GM10248 (cell line): ENCODE data around the gene F13A1.

Experiments
- CTCF ChIA-PET: fragments of 300-600 bp; sonication (Branson Sonifier 250); formaldehyde crosslinking; extraction: SDS; loops from one replicate; lab custom pipeline; 2021; ENCODE audit warnings: antibody characterized with exemption; lab: Yijun Ruan, JAX
- POLR2A ChIA-PET: fragments of 350-650 bp; sonication (Branson Sonifier 250); formaldehyde crosslinking; extraction: SDS; loops from one replicate; lab custom pipeline; 2020; ENCODE audit warnings: antibody characterized with exemption; lab: Yijun Ruan, JAX
- DNase-seq: peaks from one replicate; pipeline ENCODE4 v3.0.0; 2012; ENCODE audit errors: extremely low spot score
- CTCF ChIP-seq: IDR thresholded peaks from 2 replicates; pipeline ENCODE4 v1.5.1; 2012; ENCODE audit warnings: mild to moderate bottlenecking, low read depth; ENCODE audit errors: extremely low read depth, missing control alignments, control extremely low read depth

F13A1 gene

DNA sequence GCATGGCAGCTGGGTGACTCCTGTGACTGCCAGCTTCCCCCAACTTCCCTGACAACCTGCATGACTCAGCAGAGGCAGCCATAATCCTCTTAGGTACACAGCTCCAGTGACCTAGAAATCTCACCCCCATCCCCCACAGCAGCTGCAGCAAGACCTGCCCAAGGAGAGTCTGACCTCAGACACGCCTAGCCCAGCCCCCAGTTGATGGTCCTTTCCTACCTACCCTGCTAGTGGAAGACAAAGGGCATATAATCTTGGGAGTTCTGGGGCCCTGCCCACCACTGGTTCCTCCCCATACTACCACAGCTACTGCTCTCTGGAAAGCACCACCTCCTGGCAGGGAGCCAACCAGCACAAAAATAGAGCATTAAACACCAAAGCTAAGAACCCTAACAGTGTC lies 90.2 kb downstream of the F13A1 start:
- POLR2A ChIA-PET = no interaction called here
- CTCF ChIA-PET = interaction anchor here (1.4 kb wide), 1 partner anchor 9 kb away, joined by 3 read pairs; no protein-coding TSS in a partner anchor

GRCh38 chr6:6227896-6228295 lies 92.6 kb downstream of the F13A1 start:
- ChIA-PET CTCF (interaction anchor here (1.3 to 2.9 kb wide), 2 partner anchors 10 kb away, joined by 4 to 9 read pairs; no protein-coding TSS in a partner anchor), POLR2A (no interaction called here)
- no peak for TF ChIP-seq CTCF
- no peak for DNase-seq

More for the DNA sequence above, 90.2 kb downstream of the F13A1 start:
- TF ChIP-seq CTCF = no peak
- DNase-seq = no peak

DNA sequence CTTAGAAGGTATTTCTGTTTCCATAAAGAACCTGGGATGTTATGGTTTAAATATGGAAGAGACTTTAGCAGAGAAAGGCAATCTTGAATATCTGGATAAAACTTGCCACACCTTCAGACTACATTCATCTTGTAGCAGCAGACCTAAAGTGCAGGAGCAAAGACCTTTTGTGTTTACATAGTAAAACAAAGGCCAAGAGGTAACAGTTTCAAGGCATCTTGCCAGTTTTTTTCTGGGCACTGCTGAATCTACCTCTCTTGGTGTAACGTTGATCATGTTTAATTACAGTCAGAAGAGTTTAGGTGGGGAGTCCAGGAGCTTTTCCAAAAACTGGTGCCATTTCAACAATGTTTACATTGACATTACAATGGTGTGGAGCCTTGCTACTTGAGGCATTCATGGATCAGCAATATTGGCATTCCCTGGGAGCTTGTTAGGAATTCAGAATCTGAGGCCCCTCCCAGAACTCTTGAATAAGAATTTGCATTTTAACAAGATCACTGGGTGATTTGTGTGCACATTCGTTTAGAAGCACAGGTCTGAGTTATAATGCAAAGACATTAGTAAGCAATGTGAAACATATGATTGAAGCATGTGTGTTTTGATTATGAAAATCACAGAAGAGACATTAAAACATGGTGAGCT lies 94.5 kb downstream of the F13A1 start:
- POLR2A ChIA-PET = no interaction called here
- no peak for DNase-seq
- TF ChIP-seq CTCF = no peak
- CTCF ChIA-PET = no interaction called here

GRCh38 chr6:6224933-6225486 lies 95.5 kb downstream of the F13A1 start:
- ChIA-PET CTCF (no interaction called here), POLR2A (no interaction called here)
- DNase-seq = no peak
- no peak for TF ChIP-seq CTCF

DNA sequence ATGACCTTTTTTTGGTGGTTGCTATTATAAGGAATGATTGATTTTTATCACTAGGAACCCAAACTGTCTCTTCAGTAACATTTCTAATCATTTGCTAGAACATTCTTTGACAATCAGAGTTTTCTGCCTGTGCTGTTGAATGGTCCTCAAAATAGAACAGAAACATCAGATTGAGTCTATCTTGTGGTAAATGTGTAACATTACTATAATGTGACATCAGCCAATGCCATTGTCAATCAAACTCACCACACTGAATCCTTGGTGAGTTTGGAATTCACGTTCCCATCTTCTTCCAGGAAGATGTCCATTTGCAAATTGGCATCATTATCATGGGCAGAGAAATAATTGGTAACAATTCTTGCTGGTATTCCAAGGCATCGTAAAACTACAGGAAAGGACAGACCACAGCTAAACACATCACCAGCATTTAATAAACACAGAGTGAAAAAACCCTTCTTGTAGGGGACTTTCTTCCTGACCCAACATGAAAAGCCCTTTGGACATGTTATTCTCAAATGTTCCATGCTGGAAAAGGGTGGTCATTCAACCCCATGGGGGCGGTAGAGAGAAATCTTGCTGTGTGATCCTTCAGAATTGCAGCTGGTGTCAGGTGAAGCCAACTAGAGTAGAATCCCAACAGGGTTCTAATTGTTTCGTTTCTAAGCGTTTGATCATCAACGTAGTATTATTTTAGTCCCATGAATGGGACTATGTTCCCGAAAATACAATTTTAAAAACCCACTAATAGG lies 98.5 kb downstream of the F13A1 start:
- ChIA-PET CTCF (interaction anchor here (1.3 to 1.4 kb wide), 3 partner anchors 14 to 324 kb away, joined by 3 read pairs; no protein-coding TSS in a partner anchor), POLR2A (no interaction called here)
- no peak for TF ChIP-seq CTCF
- peak; percentile 18 for DNase-seq

- peak; percentile 10 for TF ChIP-seq CTCF
- CTCF ChIA-PET = interaction anchor here (1.3 to 1.4 kb wide), 2 partner anchors 13 to 18 kb away, joined by 3 read pairs; no protein-coding TSS in a partner anchor
- DNase-seq = no peak
- POLR2A ChIA-PET = no interaction called here
Observed at GRCh38 chr6:6220718-6221117, 99.7 kb downstream of the F13A1 start.
